GM19240 (cell line): Measurements from ENCODE around the gene DCAF17.
"Not testable (repeated sequence)": the region's sequence is repeated elsewhere in the genome, so short reads cannot be mapped to it uniquely, and the experiment has no call there.

Experiments
- DNase-seq: peaks from one replicate; pipeline ENCODE4 v3.0.0; 2011; ENCODE audit warnings: low spot score; ENCODE audit not compliant: insufficient read length

The DCAF17 gene

DNA sequence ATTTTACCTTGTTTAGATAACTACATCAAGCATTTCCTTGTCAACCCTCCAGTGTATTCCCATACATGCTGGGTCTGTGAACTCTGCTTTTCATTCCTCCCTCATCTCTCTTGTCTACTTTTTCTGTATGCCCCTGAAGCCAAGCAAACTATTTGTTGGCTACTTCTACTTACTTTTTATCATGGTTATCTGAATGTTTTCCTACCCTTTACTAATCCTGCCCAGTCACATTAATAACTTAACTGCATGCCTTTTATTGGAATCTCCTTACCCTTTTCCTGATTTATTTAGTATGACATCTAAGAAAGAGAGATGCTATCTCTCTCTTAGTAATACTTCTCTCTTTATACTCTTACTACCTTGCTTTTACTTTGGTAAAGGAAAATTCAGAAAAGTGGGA is 17.0 kb downstream of the DCAF17 start:
- DNase-seq, result no peak

DNA sequence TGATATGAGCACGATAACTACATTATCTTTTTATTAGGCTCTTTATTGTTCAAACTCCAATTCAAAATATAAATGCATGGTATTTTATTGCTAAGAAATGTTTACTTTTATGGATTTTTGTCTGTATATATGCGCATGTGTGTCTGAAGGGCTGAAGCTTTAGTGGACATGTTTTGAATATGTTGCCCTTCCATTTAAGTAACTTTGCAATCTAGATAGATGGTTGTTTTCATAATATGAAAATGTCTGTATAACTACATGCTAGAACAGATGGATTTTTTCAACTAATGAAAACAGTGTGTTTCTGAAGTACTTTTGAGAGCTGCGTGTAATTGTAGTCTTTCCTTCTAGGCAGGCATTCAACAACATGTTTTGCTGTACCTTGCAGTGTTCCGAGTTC is 18.7 kb downstream of the DCAF17 start:
- no peak for DNase-seq

DNA sequence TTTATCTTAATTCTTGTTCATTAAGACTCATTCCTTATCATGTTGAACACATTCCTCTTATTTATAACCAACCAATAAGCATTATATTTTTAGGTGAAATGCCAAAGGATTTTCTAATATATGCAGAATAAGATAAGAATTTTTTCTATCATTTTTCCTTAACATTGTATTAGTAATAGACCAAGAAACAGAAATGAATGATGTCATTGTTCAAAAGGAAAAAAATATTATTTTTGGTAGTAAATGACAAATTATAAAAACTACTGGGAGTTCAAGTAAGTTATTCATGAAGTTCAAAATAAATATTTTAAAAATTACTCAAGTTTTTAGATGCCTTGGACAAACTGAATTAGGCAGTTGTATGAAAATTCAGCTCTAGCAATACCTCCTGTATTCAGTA is 25.5 kb downstream of the DCAF17 start:
- DNase-seq, result no peak

DNA sequence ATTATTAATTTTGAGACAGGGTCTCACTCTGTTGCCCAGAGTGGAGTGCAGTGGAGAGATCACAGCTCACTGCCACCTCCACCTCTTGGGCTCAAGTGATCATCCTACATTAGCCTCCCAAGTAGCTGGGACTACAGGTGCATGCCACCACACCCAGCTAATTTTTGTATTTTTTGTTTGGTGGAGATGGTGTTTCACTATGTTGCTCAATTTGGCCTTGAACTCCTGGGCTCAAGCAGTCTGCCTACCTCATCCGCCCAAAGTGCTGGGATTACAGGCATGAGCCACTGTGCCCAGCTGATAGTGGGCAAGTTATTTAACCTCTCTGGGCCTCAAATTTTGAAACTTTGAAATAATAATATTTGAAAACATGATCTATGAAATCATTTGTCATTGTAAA is 26.5 kb downstream of the DCAF17 start:
- no peak for DNase-seq

DNA sequence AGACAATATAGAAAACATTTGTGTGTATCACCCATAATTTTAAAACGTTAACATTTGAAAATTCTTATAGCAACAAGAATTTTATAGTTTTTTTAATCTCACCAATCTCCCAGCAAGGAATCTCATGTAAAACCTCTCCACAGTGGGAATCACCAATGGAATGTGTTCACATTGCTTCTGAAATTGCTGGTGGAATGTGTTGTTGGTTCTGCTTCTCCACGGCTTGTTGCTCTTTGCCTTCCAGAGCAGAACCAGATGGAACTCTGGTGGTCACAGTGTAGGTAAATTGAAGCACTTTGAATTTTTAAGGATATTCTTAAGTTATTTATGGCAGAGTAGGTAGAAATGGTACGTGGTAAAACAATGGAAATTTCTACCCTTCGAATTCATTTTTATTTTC is 35.1 kb downstream of the DCAF17 start:
- no peak for DNase-seq

DNA sequence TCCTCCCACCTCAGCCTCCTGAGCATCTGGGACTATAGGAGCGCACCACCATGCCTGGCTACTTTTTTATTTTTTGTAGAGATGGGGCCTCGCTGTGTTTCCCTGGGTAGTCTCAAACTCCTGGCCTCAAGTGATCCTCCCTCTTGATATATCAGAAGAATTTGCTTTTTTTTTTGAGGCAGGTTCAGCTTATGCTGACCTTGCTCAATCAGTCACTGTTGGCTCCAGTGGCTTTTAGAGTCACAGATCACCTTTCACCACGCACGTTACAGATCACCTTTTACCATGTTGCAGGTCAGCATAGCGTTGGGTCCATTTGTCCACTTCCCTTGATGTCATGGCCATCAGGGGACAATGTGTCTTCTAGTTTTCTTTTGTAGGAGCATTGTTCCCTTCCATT is 36.1 kb downstream of the DCAF17 start:
- no peak for DNase-seq

DNA sequence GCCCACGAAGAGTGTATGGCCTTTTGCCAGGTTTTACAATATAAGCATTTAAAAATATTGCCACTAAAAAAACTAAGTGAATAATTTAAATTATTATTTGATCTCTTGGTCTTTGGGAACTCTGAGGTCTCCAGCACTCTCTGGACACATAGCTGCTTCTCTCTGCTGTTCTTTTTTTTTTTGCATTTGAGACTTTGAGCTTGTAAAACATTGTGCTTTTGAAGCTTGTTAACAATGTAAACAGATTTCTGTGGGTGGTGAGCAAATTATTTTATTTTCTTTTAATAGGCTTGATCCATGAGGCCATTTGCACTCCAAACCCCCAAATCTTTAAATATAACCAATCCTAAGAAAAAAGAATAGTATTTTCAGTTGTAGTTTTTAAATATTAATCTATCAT is 42.0 kb downstream of the DCAF17 start:
- DNase-seq, result no peak

DNA sequence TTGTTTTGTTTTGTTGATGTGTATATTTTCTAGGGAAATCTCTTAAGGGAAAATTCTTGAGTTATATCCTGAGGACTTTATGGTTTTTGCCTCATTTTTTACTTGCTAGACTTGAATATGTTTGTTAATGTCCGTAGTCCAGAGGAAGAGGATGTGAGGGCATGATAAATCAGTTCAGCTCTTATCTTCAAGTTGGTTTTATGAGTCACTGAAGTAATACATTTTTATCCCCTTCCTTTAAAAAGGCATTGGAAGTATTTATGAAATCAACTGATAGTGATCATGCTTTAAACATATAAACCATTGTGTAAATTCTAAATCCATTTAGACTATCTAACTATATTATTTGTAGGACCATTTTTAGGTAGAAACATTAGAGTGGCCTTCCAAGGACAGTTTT is 44.3 kb downstream of the DCAF17 start:
- DNase-seq, result no peak

DNA sequence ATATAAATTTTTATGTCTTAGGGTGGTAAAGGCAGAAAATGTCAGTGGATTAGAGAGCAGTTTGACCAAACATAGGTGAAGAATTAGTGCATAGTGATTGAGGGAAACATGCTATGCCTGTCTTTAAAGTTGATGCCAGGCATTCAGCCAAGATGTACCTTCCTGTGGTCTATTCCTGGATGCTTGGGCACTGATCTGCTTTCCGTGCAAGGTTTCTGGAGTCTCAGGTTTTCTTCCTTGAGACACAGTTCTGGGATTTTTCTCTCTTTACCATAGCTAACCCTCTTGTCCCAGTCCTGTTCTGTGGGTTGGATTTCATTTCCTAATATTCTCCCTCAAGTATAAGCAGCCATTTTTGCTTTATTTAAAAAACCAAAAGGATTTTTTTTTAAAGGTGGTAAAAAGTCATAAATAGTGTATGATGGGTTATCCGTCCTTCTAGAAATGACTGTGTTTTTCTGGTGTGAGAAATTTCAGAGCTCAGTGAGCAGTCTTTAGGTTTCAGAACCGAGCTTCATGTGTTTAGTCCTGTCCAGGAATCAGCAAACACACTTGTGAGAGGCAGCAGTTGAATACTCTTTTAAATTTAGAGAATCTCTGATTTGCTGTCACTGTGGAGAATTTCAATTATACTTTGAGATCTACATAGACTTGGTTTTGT is 45.3 kb downstream of the DCAF17 start:
- no peak for DNase-seq

DNA sequence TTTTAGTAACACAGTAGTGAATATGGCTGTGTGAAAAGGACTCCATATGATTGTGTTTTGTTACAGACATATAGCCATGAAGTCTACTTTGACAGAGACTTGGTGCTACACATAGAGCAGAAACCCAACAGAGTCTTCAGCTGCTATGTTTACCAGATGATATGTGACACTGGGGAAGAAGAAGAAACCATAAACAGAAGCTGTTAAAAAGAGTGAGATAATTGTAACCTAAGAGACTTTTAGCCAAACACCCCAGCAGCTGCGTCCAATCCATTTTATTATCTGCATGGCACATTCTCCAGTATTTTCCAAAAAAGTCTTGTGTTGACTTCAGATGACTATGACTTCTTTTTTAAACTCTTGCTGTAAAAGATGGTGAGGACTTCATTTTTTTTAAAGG is 46.9 kb downstream of the DCAF17 start:
- DNase-seq, result no peak

DNA sequence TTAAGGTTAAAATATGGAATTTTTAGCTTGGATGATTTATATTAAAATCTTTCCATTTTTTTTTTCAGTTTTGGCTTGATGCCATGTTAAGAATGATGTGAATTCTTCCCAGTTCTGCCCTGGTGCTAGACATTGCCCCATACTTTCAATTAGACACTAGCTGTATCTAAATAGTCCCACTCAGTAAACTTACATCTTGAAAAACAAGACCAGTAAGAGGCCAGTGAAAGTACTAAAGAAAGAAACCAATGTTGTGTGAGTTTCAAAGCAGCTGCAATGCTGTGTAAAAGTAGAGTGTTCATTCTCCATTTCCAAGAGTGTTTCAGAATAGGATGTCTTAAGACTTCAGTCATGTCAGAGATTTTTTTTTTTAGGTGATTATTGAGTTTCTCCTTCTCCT is 48.3 kb downstream of the DCAF17 start:
- no peak for DNase-seq

DNA sequence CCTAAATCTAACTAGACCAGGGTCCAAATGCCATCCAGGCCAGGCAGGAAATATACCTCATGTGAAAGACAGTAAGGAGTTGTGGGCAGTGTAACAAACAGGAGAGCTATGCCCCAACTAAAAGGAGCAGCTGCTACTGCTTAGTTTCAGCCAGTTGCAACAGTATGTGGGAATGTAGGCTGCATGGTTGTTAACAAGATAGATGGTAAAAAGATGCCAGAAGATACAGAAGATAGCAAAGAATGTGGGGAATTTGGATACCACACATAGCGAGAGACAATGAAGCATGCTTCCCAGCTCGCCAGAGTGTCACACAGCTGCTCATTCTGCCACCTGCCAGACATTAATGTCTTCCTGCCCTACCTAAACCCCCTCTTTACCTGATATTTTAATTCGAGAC is 48.9 kb downstream of the DCAF17 start:
- no peak for DNase-seq

DNA sequence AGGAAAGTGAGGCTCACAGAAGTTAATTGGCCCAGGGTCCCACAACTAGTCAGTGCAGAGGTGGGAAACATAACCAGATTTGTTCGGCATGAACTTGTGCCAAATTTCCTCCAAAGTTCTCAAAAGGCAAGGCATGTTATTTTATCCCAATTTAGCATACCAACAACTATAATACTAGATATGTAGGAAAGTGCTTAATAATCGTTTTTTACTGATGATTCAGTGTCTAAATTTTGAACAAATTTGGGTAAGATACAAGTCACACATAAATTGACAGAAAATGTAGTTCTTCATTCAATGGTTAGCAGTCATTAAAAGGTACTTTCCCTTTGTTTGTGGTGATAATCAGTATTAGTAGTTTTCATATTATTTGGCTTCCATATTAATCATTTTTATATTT is 49.8 kb downstream of the DCAF17 start:
- no peak for DNase-seq

DNA sequence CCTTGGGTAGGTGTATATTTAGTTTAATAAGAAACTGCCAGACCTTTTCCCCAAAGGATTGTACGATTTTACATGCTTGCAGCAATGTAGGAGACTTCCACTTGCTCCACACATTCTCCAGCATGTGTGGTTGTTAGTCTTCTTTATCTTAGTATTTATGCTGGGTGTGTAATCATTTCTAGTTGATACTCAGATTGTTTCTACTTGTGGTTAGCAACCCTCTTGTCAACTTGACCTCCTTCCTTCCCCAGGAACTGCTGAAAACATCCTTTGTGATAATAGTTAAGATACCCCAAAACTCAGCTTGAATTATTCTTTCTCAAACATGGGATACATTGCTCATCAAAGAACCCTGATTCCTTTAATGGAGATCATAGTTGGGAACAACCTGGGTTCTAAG is 51.1 kb downstream of the DCAF17 start:
- DNase-seq, result no peak

DNA sequence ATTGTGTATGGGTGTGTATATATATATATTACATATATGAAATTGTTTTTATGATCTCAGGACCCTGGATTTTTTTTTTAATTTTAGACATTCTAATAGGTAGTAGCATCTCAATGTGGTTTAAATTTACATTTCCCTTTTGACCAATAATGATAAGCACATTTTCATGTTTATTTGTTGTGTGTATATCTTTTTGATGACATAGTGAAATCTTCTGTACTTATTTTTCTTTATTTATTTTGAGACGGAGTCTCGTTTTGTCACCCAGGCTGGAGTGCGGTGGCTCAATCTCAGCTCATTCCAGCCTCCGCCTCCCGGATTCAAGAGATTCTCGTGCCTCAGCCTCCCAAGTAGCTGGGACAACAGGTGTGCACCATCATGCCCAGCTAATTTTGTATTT is 53.2 kb downstream of the DCAF17 start:
- no peak for DNase-seq

DNA sequence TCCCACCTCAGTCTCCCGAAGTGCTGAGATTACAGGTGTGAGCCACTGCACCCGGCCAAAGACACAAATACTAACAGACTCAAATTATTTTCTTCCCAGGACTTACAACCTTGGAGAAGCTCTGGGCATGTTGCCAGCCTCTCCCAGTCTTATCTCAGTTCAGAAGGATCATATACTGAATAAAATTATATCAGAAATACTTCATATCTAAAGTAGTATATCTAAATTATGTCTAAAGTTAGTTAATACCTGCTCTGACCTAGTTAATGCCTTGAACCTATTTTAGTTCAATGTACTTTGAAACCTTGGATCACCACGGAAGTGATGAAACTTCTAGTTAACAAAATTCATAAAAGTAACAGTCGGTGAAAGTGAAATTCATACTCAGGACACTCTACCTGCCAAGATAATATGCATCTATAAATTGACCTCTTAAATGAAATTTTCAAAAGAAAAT is 53.8 kb downstream of the DCAF17 start:
- DNase-seq, result no peak

DNA sequence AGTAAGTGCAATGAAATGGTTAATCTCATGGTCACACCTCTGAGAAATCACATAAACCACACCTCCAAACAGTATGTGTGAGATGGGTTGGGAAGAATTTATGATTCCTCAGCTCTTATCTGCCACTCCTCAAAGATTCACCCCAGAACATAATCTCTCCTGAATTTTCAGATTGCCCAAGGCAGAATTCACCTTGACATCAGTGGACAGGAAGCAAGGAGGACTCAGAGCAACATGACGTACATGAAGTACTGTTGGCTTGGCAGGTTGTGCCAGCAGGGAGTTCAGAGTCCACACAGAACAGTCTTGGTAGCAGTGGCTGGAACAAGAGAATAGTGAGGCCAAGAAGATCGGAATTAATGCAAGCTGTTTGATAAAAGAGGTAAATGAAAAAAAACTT is 56.6 kb downstream of the DCAF17 start:
- DNase-seq, result no peak

DNA sequence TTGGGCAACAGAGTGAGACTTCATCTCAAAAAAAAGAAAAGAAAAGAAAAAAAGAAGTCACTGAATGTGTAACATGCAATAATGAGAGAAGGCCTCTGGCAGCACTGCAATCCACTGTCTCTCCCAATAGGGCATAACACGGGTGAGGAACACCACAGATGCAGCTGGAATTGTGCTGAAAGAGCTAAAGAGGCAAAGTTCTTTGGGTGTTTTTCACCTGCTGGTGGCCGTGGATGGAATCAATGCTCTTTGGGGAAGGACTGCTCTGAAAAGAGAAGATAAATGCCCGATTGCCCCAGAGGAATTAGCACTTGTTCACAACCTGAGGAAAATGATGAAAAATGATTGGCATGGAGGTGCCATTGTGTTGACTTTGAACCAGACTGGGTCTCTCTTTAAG is 57.3 kb downstream of the DCAF17 start:
- DNase-seq, result no peak

DNA sequence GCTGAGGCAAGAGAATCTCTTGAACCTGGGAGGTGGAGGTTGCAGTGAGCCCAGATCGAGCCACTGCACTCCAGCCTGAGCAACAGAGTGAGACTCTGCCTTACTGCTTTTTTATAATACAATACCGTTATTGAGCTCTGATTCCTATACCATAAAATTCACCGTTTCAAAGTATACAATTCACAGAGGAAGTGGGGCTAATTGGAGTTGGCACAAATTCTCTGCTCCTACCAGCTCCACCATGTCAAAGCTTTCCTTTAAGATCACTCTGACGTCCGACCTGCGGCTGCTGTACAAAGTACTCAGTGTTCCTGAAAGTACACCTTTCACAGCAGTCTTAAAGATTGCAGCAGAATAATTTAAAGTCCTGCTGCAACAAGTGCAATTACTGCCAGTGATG is 58.6 kb downstream of the DCAF17 start:
- DNase-seq, result no peak

DNA sequence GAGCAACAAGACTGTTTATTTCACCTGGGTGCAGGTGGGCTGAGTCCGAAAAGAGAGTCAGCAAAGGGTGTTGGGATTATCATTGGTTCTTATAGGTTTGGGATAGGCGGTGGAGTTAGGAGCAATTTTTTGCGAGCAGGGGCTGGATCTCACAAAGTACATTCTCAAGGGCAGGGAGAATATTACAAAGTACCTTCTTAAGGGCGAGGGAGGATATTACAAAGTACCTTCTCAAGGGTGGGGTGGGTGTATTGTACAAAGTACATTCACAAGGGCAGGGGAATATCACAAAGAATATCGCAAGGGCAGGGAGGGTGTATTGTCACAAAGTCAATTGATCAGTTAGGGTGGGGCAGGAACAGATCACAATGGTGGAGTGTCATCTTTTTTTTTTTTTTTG is 63.6 kb downstream of the DCAF17 start:
- DNase-seq, result not testable (repeated sequence)

DNA sequence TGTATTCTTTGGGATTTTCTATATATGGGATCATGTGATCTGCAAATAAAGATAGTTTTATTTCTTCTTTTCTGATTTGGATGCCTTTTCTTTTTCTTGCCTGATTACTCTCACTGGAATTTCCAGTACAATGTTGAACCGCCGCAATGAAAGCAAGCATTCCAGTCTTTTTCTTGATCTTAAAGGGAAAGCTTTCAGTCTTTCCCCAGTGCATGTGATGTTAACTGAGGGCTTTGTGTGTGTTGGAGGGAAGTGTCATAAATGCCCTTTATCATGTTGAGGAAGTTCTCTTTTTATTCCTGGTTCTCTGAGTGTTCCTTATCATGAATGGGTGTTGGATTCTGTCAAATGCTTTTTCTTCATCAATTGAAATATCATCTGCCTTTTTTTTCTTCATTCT is 71.3 kb downstream of the DCAF17 start:
- DNase-seq, result no peak

DNA sequence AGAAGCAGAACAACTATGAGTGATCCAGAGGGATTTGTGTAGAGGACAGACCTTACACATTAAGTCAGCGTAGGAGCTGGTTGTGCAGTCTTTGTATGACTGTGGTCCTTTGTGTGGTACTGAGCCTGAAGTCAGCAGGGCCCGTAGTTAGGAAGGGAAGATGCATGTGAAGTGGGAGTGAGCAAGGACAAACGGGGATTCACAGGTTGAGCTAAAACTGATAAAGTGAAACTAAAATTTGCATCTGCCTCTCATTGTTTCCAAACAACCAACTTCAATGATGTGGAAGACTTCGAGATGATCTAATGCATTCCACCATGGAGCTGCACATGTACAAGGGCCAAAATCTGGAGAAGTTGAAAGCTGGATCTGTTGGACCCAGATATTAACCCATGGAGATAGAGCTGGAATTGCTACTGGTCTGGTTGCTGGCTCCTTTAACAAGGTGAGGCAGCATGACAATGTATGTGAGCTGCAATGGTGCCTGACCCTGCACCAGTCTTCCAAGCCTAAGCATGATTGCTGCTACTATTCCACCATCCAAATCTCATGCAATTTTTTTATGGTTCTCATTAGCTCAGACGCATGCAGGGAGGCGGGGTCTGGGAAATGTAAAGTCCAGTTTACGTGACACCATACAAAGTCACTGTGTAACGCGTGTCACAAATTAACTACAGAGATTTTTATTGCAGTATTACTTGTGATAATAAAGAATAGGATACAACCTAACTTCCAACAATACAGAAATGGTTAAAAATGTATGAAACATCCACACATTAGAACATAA is 76.1 kb downstream of the DCAF17 start:
- peak; percentile 30 for DNase-seq

DNA sequence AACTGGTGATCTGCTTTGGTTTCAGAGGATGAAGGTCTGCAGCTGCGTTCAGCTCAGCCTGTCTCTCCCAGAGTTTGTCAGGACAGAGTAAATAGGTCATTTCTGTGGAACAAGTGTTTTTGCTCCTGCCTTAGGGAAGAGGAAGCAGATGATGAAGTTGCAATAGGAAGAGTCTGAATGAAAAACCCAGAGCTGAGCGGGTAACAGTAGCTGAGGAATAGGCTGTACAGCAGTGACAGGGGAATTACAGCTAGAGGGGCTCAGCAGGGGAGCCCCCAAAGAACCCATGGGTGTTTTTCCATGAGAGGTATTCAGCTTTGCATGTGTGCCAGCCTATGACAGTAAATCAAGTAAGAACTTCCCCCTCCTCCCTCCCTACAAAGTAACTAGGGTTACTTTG is 78.0 kb downstream of the DCAF17 start:
- DNase-seq, result no peak
